Dermis microvascular lymphatic vessel endothelial cell (primary cell): ENCODE results near the gene MOB1A. TPM values are rescaled to one million over a fixed set of nuclear protein-coding genes. Genes with fewer than 3 reads are reported as not detected.
"Not testable (repeated sequence)": the region's sequence is repeated elsewhere in the genome, so short reads cannot be mapped to it uniquely, and the experiment has no call there.

ENCODE experiments used
- DNase-seq, 2 donors: peaks; one replicate each; pipeline versions ENCODE4 v3.0.0 to v3.0.0-alpha.2; 2010; ENCODE audit warnings: low read depth in 2 of 2
- total RNA-seq: library from RNA; depleted of rRNA; stranded (reverse); fragments of >200 nt; gene quantifications from 2 replicates; pipeline ENCODE4 v1.2.1, GENCODE V29; 2014

MOB1A gene
- 79.6 and 84.6 TPM in 2 replicates for total RNA-seq

DNA sequence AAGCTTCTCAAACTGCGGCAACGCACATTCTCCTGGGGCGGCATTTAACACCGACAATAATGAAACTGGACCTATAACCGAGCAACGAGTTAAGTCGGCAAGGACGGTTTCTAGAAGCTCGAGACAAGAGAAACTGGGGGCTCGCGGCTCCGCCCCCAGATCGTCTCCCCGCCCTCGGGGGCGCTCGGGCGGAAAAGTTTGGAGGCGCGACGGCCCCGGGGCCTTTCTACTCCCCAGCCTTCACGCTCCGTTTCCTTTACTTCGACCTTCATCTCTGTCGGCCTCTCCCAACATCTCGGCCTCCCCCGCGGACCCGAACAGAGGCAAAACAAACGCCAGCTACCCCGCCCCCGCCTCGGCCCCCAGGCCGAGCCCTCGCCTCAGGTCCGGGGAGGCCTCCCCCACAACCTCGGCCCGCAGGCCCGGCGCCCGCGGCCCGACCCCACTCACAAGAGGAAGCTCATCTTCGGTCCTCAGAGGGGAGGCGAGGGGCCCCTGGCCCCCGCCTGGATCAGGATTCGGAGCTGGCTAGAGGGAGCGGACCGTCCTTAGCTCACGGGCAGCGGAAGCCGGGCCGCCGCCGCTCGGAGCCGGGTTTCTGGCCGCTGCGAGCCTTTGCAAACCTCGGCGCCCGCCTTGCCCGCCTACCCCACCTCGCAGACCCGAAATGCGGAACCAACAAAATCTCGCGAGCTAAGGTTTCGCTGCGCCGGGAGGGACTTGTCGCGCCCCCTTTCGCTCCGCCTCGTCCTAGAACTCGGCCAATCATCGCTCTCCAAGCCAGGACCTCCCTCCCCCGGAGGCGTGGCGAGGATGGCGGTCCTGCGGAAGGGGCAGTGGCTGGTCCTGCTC lies at the start of gene MOB1A:
MOB1A (minus strand) TSS at position 669 of the 852 bp plus-strand sequence; CDS start at position 464, 205 bp downstream.
- DNase-seq = peak; percentile 96 to 99

DNA sequence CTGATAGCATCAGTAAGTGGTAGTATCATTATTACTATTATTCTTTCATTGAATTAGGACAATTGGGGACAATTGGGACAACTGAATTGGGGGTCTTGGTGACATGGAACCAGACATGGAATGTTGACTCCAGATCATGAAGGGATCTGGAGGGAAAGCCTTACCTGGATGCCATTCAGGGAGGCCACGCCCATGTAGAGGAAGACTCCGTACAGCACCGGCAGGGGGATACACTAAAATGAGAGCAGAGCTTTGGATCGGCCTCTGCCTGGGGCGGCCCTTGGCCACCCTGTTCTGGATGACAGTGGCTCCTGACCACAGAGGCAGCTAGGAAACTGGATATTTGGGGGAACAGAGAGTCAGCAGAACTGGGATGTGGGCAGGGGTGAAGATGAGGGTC lies 49.0 kb upstream of the MOB1A start:
- DNase-seq = no peak

DNA sequence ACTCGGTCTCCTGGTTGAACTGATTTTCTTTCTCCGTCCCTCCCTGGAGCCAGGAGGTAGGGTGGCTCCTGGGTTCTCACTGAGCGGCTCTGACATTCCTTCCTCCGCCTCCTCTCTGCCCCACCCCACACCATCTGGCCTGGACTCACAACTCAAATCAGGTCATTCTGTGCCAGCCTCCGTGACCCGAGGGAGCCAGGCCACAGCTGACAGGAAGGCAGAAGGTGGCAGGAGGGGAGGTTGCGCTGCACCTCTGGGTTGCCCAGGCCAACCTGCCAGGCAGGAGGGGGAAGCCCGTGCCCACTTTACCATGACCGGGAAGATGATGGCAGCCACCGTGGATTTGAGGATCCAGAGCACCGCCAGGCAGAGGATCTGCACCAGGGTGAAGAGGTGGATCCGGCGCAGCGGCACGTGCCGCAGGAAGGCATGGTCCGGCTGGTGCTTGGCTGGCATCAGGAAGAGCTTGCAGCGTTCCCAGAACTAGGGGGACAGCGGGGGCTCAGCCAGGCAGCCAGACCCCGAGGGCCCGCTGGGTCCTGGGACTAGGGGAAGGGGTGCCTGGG lies 48.1 kb upstream of the MOB1A start:
- DNase-seq = no peak

GRCh38 chr2:74225698-74226459 lies 47.2 kb upstream of the MOB1A start:
- no peak for DNase-seq

- no peak for DNase-seq
Measured at GRCh38 chr2:74223941-74224770, 45.5 kb upstream of the MOB1A start.

DNA sequence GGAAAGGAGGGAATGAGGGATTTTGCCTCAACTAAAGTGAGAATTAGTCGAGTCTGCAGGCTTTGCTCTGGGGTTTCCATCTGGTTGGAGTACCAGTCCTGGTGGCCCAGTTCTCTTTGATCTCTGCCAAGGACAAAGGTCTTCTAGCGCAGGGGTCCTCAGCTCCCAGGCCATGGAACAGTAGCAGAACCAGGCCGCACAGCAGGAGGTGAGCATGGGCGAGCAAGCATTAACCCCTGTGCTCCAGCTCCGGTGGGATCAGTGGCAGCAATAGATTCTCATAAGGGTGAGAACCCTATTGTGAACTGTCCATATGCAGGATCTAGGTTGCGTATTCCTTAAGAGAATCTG lies 43.6 kb upstream of the MOB1A start:
- no peak for DNase-seq

- no peak for DNase-seq
Measured at GRCh38 chr2:74221604-74222299, 43.1 kb upstream of the MOB1A start.

DNA sequence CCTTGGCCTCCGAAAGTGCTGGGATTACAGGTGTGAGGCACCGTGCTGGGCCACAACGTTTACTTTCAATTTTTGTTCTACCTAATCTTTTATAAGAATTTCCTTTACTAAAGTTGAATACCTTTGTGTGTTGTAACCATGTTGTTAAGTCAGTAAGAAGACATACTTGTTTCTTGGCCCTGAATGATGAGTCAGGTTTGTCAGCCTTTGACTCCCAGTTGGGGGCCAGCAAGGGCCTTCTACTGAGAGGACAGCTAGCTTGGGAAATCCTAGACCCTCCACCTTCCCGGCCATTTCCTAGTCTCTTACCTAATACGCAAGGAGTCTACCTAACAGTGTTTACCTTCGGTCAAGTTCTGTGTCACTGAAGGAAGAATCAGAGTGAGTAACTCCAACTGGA lies 42.4 kb upstream of the MOB1A start:
- DNase-seq = no peak

GRCh38 chr2:74219846-74220486 lies 41.3 kb upstream of the MOB1A start:
- DNase-seq = no peak

DNA sequence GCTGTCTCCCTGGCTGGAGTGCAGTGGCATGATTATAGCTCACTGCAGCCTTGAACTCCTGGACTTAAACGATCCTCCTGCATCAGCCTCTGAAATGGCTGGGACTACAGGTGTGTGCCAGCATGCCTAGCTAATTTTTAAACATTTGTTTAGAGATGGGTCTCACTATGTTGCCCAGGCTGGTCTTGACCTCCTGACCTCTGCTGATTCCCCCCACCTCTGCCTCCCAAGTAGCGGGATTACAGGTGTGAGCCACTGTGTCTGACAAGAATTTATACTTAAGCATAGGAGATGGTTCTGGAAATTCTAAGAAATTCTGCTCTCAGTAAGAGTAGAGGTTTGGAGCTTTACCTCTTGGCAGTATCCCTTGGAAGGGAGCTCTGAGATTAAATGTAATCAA lies 38.0 kb upstream of the MOB1A start:
- DNase-seq = no peak

GRCh38 chr2:74215771-74216170 lies 37.1 kb upstream of the MOB1A start:
- not testable (repeated sequence) for DNase-seq

- DNase-seq = no peak
Measured at GRCh38 chr2:74212702-74213410, 34.2 kb upstream of the MOB1A start.

DNA sequence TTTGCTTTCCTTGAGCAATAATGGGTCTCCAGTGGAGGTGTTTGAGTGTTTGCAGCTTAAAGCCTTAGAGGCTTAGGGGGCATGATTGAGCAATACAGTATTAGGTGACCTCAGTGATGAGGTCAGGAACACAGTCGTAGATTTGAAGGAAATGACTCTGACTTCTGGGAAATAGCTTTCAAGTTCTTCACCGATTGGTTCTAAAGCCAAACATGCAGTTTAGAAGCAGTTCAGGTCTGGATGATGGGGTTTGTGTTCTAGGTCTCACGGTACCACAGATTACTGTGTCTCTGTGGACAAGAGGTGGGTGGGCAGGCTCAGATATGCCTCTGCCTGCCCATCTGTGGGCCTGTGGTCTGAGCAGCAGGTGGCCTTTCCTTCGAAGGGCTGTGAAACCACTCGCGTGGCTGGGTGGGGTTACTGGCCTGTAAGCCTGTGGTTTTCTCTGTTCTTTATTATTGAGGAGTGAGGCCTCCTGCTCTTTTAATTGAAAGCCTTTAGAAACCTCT lies 27.6 kb upstream of the MOB1A start:
- peak in 1 of 2 donors; percentile 59 for DNase-seq

DNA sequence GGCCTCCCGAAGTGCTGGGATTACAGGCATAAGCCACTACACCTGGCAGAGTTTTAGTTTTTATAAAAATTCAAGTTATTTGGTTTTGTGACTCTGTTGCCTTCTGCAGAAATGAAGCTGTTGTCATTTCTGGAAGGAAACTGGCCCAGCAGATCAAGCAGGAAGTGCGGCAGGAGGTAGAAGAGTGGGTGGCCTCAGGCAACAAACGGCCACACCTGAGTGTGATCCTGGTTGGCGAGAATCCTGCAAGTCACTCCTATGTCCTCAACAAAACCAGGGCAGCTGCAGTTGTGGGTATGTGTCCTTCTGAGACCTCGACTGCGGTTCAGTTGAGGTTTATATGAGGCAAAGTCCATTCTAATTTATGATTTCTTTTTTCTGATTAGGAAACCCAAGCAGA lies 26.9 kb upstream of the MOB1A start:
- DNase-seq = no peak

DNA sequence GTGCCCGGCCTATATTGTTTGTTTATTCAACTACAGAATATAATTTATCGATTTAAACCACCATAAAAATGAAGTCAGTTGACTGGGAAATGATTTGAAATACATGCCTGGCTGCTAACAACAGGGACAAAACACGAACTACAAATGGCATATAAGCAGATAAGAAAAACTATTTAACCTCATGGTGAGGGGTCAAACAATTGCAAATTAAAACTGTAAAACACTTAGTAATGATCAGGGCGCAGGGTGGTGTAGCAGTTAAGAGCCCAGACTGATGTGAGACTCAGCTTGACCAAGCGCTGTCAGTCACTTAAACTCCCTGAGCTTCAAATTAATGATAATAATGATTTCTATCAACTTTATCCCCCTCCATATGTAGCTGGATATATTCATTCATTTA lies 26.4 kb upstream of the MOB1A start:
- DNase-seq = no peak

- DNase-seq = no peak
Measured at GRCh38 chr2:74204436-74204835, 25.8 kb upstream of the MOB1A start.

DNA sequence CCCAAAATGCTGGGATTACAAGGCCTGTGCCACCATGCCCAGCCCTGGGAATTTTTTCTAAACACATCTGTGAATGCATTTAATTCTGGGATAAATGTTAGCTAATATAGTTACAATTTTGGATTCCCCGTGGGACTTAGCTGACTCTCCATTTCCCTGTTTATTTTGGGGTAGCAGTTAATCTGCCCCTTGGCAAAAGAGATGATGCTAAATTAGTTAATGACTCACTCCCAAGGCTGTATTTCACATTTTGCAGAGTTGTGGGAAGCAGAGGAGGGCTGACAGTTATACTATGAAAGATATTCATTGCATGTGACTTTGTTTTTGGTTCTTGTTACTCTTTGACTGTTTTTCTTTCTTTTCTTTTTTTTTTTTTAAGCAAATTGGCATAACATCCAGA lies 22.9 kb upstream of the MOB1A start:
- no peak for DNase-seq

- no peak for DNase-seq
Measured at GRCh38 chr2:74201196-74201595, 22.5 kb upstream of the MOB1A start.

DNA sequence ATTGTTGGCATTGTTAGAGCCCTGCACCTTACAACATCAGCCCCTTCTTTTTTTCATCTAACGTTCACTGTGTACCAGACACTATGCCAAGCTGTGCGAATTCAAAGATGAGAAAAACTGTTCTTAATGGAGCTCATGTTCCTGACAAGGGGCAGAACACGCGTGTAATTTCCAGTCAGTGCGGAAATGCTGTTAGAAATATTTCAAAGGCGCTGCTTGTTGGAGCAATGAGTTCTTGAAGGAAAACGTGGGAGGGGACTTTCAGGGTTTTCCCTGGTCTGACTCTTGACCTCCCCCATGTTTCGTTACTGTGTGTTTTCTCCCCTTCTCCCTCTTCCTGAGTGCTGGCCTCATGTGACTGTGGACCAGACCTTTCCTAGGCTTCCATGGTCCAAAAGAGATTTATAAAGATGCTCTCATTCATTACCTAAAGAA lies 21.2 kb upstream of the MOB1A start:
- DNase-seq = peak in 1 of 2 donors; percentile 9

- DNase-seq = no peak
Measured at GRCh38 chr2:74199275-74199701, 20.6 kb upstream of the MOB1A start.
